GM23338 (cell line): ENCODE measurements around the gene ICAM1.

Experiments used
- CTCF ChIP-seq, 2 experiments: fragments of 200-600 bp in 1 of 2; sonication (generic) in 1 of 2; conservative IDR thresholded peaks; 2 replicates each; pipeline versions ENCODE4 v1.5.1 to v1.6.1; 2016 to 2017; ENCODE audit warnings: antibody characterized with exemption in 2 of 2, low read depth in 2 of 2, mild to moderate bottlenecking in 2 of 2, moderate library complexity in 1 of 2
- EZH2 ChIP-seq: fragments of 200-600 bp; sonication (generic); IDR thresholded peaks from one replicate; pipeline ENCODE4 v1.8.0; 2017; ENCODE audit warnings: antibody characterized with exemption, mild to moderate bottlenecking, low read depth; ENCODE audit not compliant: unreplicated experiment
- EZH2phosphoT487 ChIP-seq: fragments of 200-600 bp; sonication (generic); IDR thresholded peaks from one replicate; pipeline ENCODE4 v1.8.1; 2018; ENCODE audit warnings: antibody characterized with exemption; ENCODE audit not compliant: unreplicated experiment
- JUNB ChIP-seq: IDR thresholded peaks from one replicate; pipeline ENCODE4 v1.6.1; 2016; ENCODE audit warnings: antibody characterized with exemption; ENCODE audit not compliant: unreplicated experiment
- REST ChIP-seq: IDR thresholded peaks from one replicate; pipeline ENCODE4 v1.6.1; 2018; ENCODE audit warnings: antibody characterized with exemption; ENCODE audit not compliant: unreplicated experiment

DNA sequence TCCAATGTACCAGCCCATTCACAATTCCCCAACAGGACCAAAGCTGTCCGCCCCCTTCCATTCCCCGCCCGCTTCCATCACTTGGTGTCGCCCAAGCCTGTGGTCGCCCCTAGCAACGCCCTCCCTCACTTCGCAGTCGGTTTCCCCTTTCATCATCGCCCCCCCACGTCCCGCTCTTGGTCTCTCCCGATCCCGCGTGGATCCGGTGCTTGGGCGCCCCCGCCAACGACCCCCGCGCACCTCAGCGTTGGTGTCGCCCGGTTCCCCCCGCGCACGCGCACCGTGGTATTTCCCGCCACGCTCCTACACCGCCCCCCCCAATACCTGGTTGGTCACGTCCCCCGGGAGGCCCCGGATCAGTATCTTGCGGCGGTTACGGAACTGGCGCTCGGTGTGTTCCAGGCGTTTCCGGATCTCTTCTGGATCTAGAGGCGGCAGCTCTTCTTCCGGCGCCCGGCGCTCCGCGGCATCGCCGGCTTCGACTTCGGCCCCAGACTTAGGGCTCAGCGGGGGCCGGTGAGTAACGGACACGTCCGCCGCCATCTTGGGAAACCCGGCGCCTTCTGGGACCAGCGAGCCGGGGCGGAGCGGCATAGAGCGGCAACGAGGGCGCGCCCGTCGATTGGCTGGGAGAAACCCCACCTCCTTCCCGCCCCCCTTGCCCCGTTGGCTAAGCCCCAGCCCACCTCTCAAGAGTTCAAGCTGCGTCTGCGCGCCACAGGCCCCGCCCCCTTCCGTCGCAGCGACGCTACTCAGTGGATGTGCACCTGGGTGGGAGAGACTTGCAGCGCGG lies 62.2 kb downstream of the ICAM1 start, which contains the start of gene RAVER1:
- TF ChIP-seq CTCF (conservative IDR thresholded peaks at IDR 0.05; ENCODE audit: low read depth in 2 of 2) (no peak), EZH2 (no peak), REST (no peak), EZH2phosphoT487 (no peak), JUNB (no peak)
